ENCODE results near the gene OR6Q1. TPM values are rescaled to one million over a fixed set of nuclear protein-coding genes. Genes with fewer than 3 reads are reported as not detected.
A peak's percentile ranks its signal among the peaks of the same experiment; 100 is the strongest.

Gene OR6Q1
- total and polyA plus RNA-seq, 2 of the 4 experiments (the other 2 are of a cell fraction), result not detected

- Histone ChIP-seq H3K27me3 (ENCODE audit: control insufficient read depth, insufficient read depth, low read length) (no peaks in the 10 kb centered on the region), H3K4me1 (ENCODE audit: control insufficient read depth, insufficient read depth, low read length) (peaks cover 32% of the 10 kb centered on the region), H4K5ac (ENCODE audit: low read depth, low read length) (peak overlapping the region; percentile 93; the same call in 1 of the 2 replicates), H3K27ac (ENCODE audit: insufficient read depth, low read length) (peak overlapping the region; percentile 59; the same call in 1 of the 2 replicates), H2BK120ac (ENCODE audit: low read depth, low read length) (peak overlapping the region; percentile 99), H3K4me2 (ENCODE audit: low read depth, low read length) (no peak overlapping the region), H2AFZ (replicated peaks; ENCODE audit: low read length, poor library complexity) (no peak overlapping the region), H4K91ac (ENCODE audit: insufficient read depth, low read depth, low read length) (peak overlapping the region; percentile 99), H2BK5ac (ENCODE audit: low read depth, low read length, poor library complexity, severe bottlenecking) (peak overlapping the region; percentile 98), H4K8ac (ENCODE audit: low read depth in 2 of 2, low read length in 2 of 2) (peak overlapping the region; percentile 95 to 100), H3K36me3 (ENCODE audit: control insufficient read depth, insufficient read depth, low read length) (no peaks in the 10 kb centered on the region), H2BK15ac (ENCODE audit: low read depth, low read length) (peak overlapping the region; percentile 99; the same call in 2 of the 3 replicates), H3K9me1 (ENCODE audit: insufficient read depth, low read length) (peaks cover 28% of the 10 kb centered on the region), H3K9me3 (ENCODE audit: control insufficient read depth, insufficient read depth, low read length) (no peaks in the 10 kb centered on the region), H3K4me3 (ENCODE audit: insufficient read depth, low read depth, low read length) (no peak overlapping the region), H2AK9ac (replicated peaks; ENCODE audit: low read depth, low read length, poor library complexity) (no peak overlapping the region), H3K14ac (replicated peaks; ENCODE audit: low read depth, low read length) (peak overlapping the region; percentile 47), H2AK5ac (ENCODE audit: low read depth, low read length) (peak overlapping the region; percentile 74; the same call in 1 of the 2 replicates), H3K4ac (ENCODE audit: low read depth, low read length) (peak overlapping the region; percentile 97; the same call in 1 of the 2 replicates), H3K18ac (ENCODE audit: low read depth, low read length) (peak overlapping the region; percentile 94; the same call in 1 of the 2 replicates), H2BK20ac (ENCODE audit: low read depth, low read length) (peak overlapping the region; percentile 97), H3K56ac (ENCODE audit: extremely low read depth, insufficient read depth, low read length) (peak overlapping the region; percentile 14), H3K9ac (ENCODE audit: low read depth, low read length) (no peak overlapping the region), H3K23ac (ENCODE audit: low read depth, low read length) (peak overlapping the region; percentile 54; the same call in 1 of the 2 replicates), H4K20me1 (ENCODE audit: insufficient read depth, low read length) (no peaks in the 10 kb centered on the region), H3K79me1 (ENCODE audit: low read depth in 1 of 2, low read length in 2 of 2) (no peaks in the 10 kb centered on the region)
- dilution Hi-C loops (cut with HindIII; ENCODE audit: low sequenced_read_pairs, unreplicated experiment) (no loop called here), in situ Hi-C loops (cut with MboI; ENCODE audit: low sequenced_read_pairs) (no loop called here), intact Hi-C loops (cut with micrococcal nuclease) (loop anchor here (2.0 to 10.0 kb wide), 2 partner anchors 13 to 333 kb away; no protein-coding TSS in a partner anchor)
- CTCF ChIA-PET, result interaction anchor here (0.5 to 2.5 kb wide), 3 partner anchors 32 to 237 kb away, joined by 3 to 11 read pairs (median 3); partner anchors contain the start of gene OR6Q1
- peak; percentile 95 for DNase-seq
- ATAC-seq (ENCODE audit: low read depth), result no peak
- BruUV-seq (replicated peaks), result no TSS peak
- no peak for TF ChIP-seq SMC3 (IDR thresholded peaks at IDR 0.05; ENCODE audit: low read depth, low read length)
- peak; percentile 11; the same call in 1 of the 2 replicates for TF ChIP-seq BHLHE40 (IDR thresholded peaks at IDR 0.05; ENCODE audit: low read depth, low read length)
- TF ChIP-seq FOS (IDR thresholded peaks at IDR 0.05; ENCODE audit: low read depth, low read length), result peak; percentile 42; the same call in 1 of the 2 replicates
- no peak for TF ChIP-seq RCOR1 (IDR thresholded peaks at IDR 0.05; ENCODE audit: insufficient replicate concordance, low read length)
- peak; percentile 58 for TF ChIP-seq CEBPB (IDR thresholded peaks at IDR 0.05; ENCODE audit: low read depth, low read length)
- TF ChIP-seq MAZ (IDR thresholded peaks at IDR 0.05; ENCODE audit: borderline replicate concordance, low read depth, low read length), result no peak
- TF ChIP-seq MAFK (IDR thresholded peaks at IDR 0.05; ENCODE audit: low read depth, low read length), result no peak
- TF ChIP-seq ELK1 (IDR thresholded peaks at IDR 0.05; ENCODE audit: borderline replicate concordance, low read depth, low read length), result no peak
- TF ChIP-seq POLR2A (IDR thresholded peaks at IDR 0.05; ENCODE audit: low read depth, low read length), result no peak
- no CpG with 5 or more reads among the region's 6 CpGs for WGBS, 2 experiments (ENCODE audit: extremely low coverage in 2 of 2, insufficient read length in 1 of 2)
- POLR2A ChIA-PET (ENCODE audit: unreplicated experiment), result no interaction called here
These were observed 31.1 kb downstream of the OR6Q1 start for GRCh38 chr11:58061813-58062212.
